Keratinocyte (primary cell): Measurements from ENCODE around the gene HPCAL1. TPM values are rescaled to one million over a fixed set of nuclear protein-coding genes. Genes with fewer than 3 reads are reported as not detected.

Experiments
- DNase-seq: peaks from one replicate; pipeline ENCODE4 v3.0.0-alpha.2; 2011; ENCODE audit warnings: low read depth, missing footprints, low spot score
- FAIRE-seq: peaks from 2 replicates; lab custom pipeline; 2011; peaks lifted over from hg19 to GRCh38; lab: Jason Lieb, UNC
- H2AFZ ChIP-seq: 2 replicates; pipeline ENCODE4 v1.6.0; 2012; ENCODE audit warnings: low read length, control low read depth, inconsistent platforms; ENCODE audit not compliant: control insufficient read depth
- H3K27ac ChIP-seq: 2 replicates; pipeline ENCODE4 v1.5.1; 2011; ENCODE audit warnings: low read length; ENCODE audit not compliant: control insufficient read depth, insufficient read depth
- H3K27me3 ChIP-seq: 3 replicates; pipeline ENCODE4 v1.6.0; 2011; ENCODE audit warnings: low read length; ENCODE audit not compliant: control insufficient read depth, insufficient read depth; ENCODE audit errors: extremely low read depth
- H3K36me3 ChIP-seq, 2 experiments: 2 replicates in 1 of 2; 3 replicates in 1 of 2; pipeline ENCODE4 v1.5.1; 2011; ENCODE audit warnings: low read length in 2 of 2, mild to moderate bottlenecking in 1 of 2; ENCODE audit not compliant: control insufficient read depth in 2 of 2, insufficient read depth in 2 of 2; ENCODE audit errors: extremely low read depth in 1 of 2
- H3K4me1 ChIP-seq: 3 replicates; pipeline ENCODE4 v1.5.1; 2011; ENCODE audit warnings: low read length; ENCODE audit not compliant: control insufficient read depth, insufficient read depth; ENCODE audit errors: extremely low read depth
- H3K4me2 ChIP-seq: 3 replicates; pipeline ENCODE4 v1.6.0; 2011; ENCODE audit warnings: low read depth, low read length; ENCODE audit not compliant: control insufficient read depth, insufficient read depth; ENCODE audit errors: extremely low read depth
- H3K4me3 ChIP-seq, 3 experiments: fragments of 200-600 bp in 1 of 3; sonication (generic) in 1 of 3; 2 replicates in 2 of 3; 3 replicates in 1 of 3; pipeline ENCODE4 v1.5.1; 2011 to 2016; ENCODE audit warnings: low read length in 3 of 3, mild to moderate bottlenecking in 3 of 3, control low read depth in 2 of 3, inconsistent platforms in 1 of 3, low read depth in 1 of 3, mixed read lengths in 1 of 3, mixed run types in 1 of 3, moderate library complexity in 1 of 3; ENCODE audit not compliant: control insufficient read depth in 2 of 3, insufficient read depth in 2 of 3; ENCODE audit errors: extremely low read depth in 1 of 3
- H3K79me2 ChIP-seq: 2 replicates; pipeline ENCODE4 v1.6.0; 2012; ENCODE audit warnings: low read length; ENCODE audit not compliant: control insufficient read depth, insufficient read depth
- H3K9ac ChIP-seq: 3 replicates; pipeline ENCODE4 v1.6.0; 2011; ENCODE audit warnings: low read length; ENCODE audit not compliant: control insufficient read depth, insufficient read depth; ENCODE audit errors: extremely low read depth
- H3K9me1 ChIP-seq: 3 replicates; pipeline ENCODE4 v1.6.0; 2011; ENCODE audit warnings: low read length; ENCODE audit not compliant: control insufficient read depth, insufficient read depth; ENCODE audit errors: extremely low read depth
- H3K9me3 ChIP-seq: 2 replicates; pipeline ENCODE4 v1.5.1; 2012; ENCODE audit warnings: low read depth, low read length; ENCODE audit not compliant: control insufficient read depth
- H4K20me1 ChIP-seq: 3 replicates; pipeline ENCODE4 v1.6.0; 2011; ENCODE audit warnings: low read length; ENCODE audit not compliant: control insufficient read depth, insufficient read depth; ENCODE audit errors: extremely low read depth
- CTCF ChIP-seq, 3 experiments: IDR thresholded peaks in 1 of 3; conservative IDR thresholded peaks in 1 of 3; optimal IDR thresholded peaks in 1 of 3; 2 replicates in 2 of 3; 3 replicates in 1 of 3; pipeline versions ENCODE3 to v1.5.1; 2011; ENCODE audit warnings: low read length in 3 of 3, mild to moderate bottlenecking in 3 of 3, moderate library complexity in 2 of 3, control low read depth in 1 of 3, inconsistent platforms in 1 of 3; ENCODE audit not compliant: insufficient read depth in 2 of 3; ENCODE audit errors: extremely low read depth in 1 of 3
- EZH2 ChIP-seq: IDR thresholded peaks from one replicate; pipeline ENCODE4 v1.6.1; 2012; ENCODE audit warnings: inconsistent platforms, mild to moderate bottlenecking, low read length, moderate library complexity
- dilution Hi-C: fragments of 300-500 bp; cut with MboI; formaldehyde crosslinking; loops from one replicate; pipeline ENCODE4 v1.7.0; 2020; ENCODE audit warnings: low sequenced_read_pairs; ENCODE audit not compliant: extremely low pct_ligation_motif_present
- polyA plus RNA-seq, 5 experiments: library from polyadenylated mRNA; depleted of rRNA in 3 of 5; stranded (reverse) in 3 of 5; stranded (forward) in 1 of 5; unstranded in 1 of 5; fragments of >200 nt; gene quantifications; 1 replicate in 1 of 5; 2 replicates in 3 of 5; 3 replicates in 1 of 5; pipeline versions ENCODE4 v1.2.1 to v1.2.3, GENCODE V29; 2011 to 2012; ENCODE audit warnings: missing spikeins in 2 of 5, low read depth in 1 of 5, low replicate concordance in 1 of 5

Gene HPCAL1
- polyA plus RNA-seq, 1 donor (not counting 4 experiments of a cell fraction or from before 2014, with no cell fraction given), result 18.0 TPM

- dilution Hi-C loops, result no loop called here
- H3K9me1 ChIP-seq, result no peaks in the 10 kb centered on the region
- no peaks in the 10 kb centered on the region for H3K9me3 ChIP-seq
- H3K4me3 ChIP-seq, result no peak overlapping the region
- no peaks in the 10 kb centered on the region for H4K20me1 ChIP-seq
- no peaks in the 10 kb centered on the region for H3K79me2 ChIP-seq
- DNase-seq (no peak), FAIRE-seq (no peak)
- no peaks in the 10 kb centered on the region for H3K36me3 ChIP-seq
- no peak overlapping the region for H3K27ac ChIP-seq
- no peak for TF ChIP-seq EZH2
- no peak for TF ChIP-seq CTCF (optimal IDR thresholded peaks at IDR 0.05 in 1 of 3, IDR thresholded peaks at IDR 0.05 in 1 of 3, conservative IDR thresholded peaks at IDR 0.05 in 1 of 3; ENCODE audit: extremely low read depth in 1 of 3, insufficient read depth in 2 of 3, low read length in 3 of 3)
- no peak overlapping the region for H3K4me2 ChIP-seq
- H3K9ac ChIP-seq, result no peak overlapping the region
- no peaks in the 10 kb centered on the region for H3K4me1 ChIP-seq
- no peak overlapping the region for H2AFZ ChIP-seq
- no peaks in the 10 kb centered on the region for H3K27me3 ChIP-seq
Observed at GRCh38 chr2:10473121-10473756, 170.5 kb downstream of the HPCAL1 start.

GRCh38 chr2:10475221-10475722 is 172.6 kb downstream of the HPCAL1 start:
- TF ChIP-seq CTCF (optimal IDR thresholded peaks at IDR 0.05 in 1 of 3, IDR thresholded peaks at IDR 0.05 in 1 of 3, conservative IDR thresholded peaks at IDR 0.05 in 1 of 3; ENCODE audit: extremely low read depth in 1 of 3, insufficient read depth in 2 of 3, low read length in 3 of 3), result no peak
- no peak for TF ChIP-seq EZH2
- no peak for DNase-seq
- Histone ChIP-seq H3K4me3 (no peak overlapping the region), H3K27ac (no peak overlapping the region), H3K9ac (no peak overlapping the region), H3K4me2 (no peak overlapping the region), H3K4me1 (no peaks in the 10 kb centered on the region), H2AFZ (no peak overlapping the region), H3K9me3 (no peaks in the 10 kb centered on the region), H3K9me1 (no peaks in the 10 kb centered on the region), H3K27me3 (no peaks in the 10 kb centered on the region), H3K79me2 (no peaks in the 10 kb centered on the region), H4K20me1 (no peaks in the 10 kb centered on the region), H3K36me3 (no peaks in the 10 kb centered on the region)
- dilution Hi-C loops, result no loop called here
- no peak for FAIRE-seq
